Fibroblast of lung (primary cell): ENCODE results near the gene TIMP1. TPM values are rescaled to one million over a fixed set of nuclear protein-coding genes. Genes with fewer than 3 reads are reported as not detected.
A peak's percentile ranks its signal among the peaks of the same experiment; 100 is the strongest.

ENCODE experiments used
- DNase-seq, 2 donors: peaks; one replicate each; pipeline versions ENCODE4 v3.0.0 to v3.0.0-alpha.2; 2010; ENCODE audit warnings: low read depth in 2 of 2
- H2AFZ ChIP-seq: 2 replicates; pipeline ENCODE4 v1.5.1; 2012; ENCODE audit warnings: low read length, control low read depth, inconsistent platforms
- H3K27ac ChIP-seq: 2 replicates; pipeline ENCODE4 v1.5.1; 2011; ENCODE audit warnings: low read length, control low read depth; ENCODE audit not compliant: insufficient read depth
- H3K27me3 ChIP-seq: 2 replicates; pipeline ENCODE4 v1.5.1; 2011; ENCODE audit warnings: mild to moderate bottlenecking, low read length; ENCODE audit not compliant: control insufficient read depth, insufficient read depth
- H3K36me3 ChIP-seq: 2 replicates; pipeline ENCODE4 v1.5.1; 2011; ENCODE audit warnings: low read length; ENCODE audit not compliant: control insufficient read depth, insufficient read depth
- H3K4me1 ChIP-seq: 2 replicates; pipeline ENCODE4 v1.5.1; 2011; ENCODE audit warnings: low read length; ENCODE audit not compliant: control insufficient read depth, insufficient read depth; ENCODE audit errors: extremely low read depth
- H3K4me2 ChIP-seq: 2 replicates; pipeline ENCODE4 v1.5.1; 2011; ENCODE audit warnings: low read length, control low read depth; ENCODE audit not compliant: insufficient read depth; ENCODE audit errors: extremely low read depth
- H3K4me3 ChIP-seq, 4 experiments: fragments of 200-600 bp in 1 of 4; sonication (generic) in 1 of 4; replicated peaks in 1 of 4; 2 replicates each; pipeline ENCODE4 v1.5.1; 2011 to 2016; ENCODE audit warnings: low read length in 4 of 4, low read depth in 3 of 4, mild to moderate bottlenecking in 3 of 4, control low read depth in 2 of 4, inconsistent platforms in 1 of 4, mixed read lengths in 1 of 4; ENCODE audit not compliant: insufficient read depth in 1 of 4; ENCODE audit errors: control extremely low read depth in 1 of 4
- H3K79me2 ChIP-seq: 2 replicates; pipeline ENCODE4 v1.5.1; 2012; ENCODE audit warnings: mild to moderate bottlenecking, low read length, inconsistent platforms; ENCODE audit not compliant: control insufficient read depth, insufficient read depth
- H3K9ac ChIP-seq: 2 replicates; pipeline ENCODE4 v1.5.1; 2011; ENCODE audit warnings: mild to moderate bottlenecking, low read length, control low read depth; ENCODE audit not compliant: insufficient read depth
- H3K9me3 ChIP-seq: 2 replicates; pipeline ENCODE4 v1.5.1; 2012; ENCODE audit warnings: low read depth, low read length; ENCODE audit not compliant: control insufficient read depth, insufficient read depth
- H4K20me1 ChIP-seq: 2 replicates; pipeline ENCODE4 v1.5.1; 2011; ENCODE audit warnings: low read length; ENCODE audit not compliant: control insufficient read depth, insufficient read depth; ENCODE audit errors: extremely low read depth
- EZH2 ChIP-seq: IDR thresholded peaks from 2 replicates; pipeline ENCODE4 v1.5.1; 2012; ENCODE audit warnings: low read length, control low read depth, mild to moderate bottlenecking; ENCODE audit errors: missing control alignments
- polyA plus RNA-seq, 2 donors: library from polyadenylated mRNA; depleted of rRNA in 1 of 2; stranded (reverse) in 1 of 2; unstranded in 1 of 2; fragments of >200 nt; gene quantifications; 2 replicates each; pipeline ENCODE4 v1.2.1, GENCODE V29; 2011 to 2012; ENCODE audit warnings: missing spikeins in 1 of 2
- total RNA-seq: library from RNA; depleted of rRNA; stranded (reverse); fragments of >200 nt; gene quantifications from 2 replicates; pipeline ENCODE4 v1.2.1, GENCODE V29; 2014
- TF ChIP-seq, protein P1 (sequence below), 2 donors: IDR thresholded peaks in 1 of 2; conservative IDR thresholded peaks in 1 of 2; 1 replicate in 1 of 2; 2 replicates in 1 of 2; pipeline ENCODE4 v1.5.1; 2011 to 2012; ENCODE audit warnings: low read length in 2 of 2, control low read depth in 1 of 2, inconsistent platforms in 1 of 2, low read depth in 1 of 2, mild to moderate bottlenecking in 1 of 2

The TIMP1 gene
- total and polyA plus RNA-seq, 2 donors (not counting 1 experiment from before 2014, with no cell fraction given), result 845 to 1,117 TPM

DNA sequence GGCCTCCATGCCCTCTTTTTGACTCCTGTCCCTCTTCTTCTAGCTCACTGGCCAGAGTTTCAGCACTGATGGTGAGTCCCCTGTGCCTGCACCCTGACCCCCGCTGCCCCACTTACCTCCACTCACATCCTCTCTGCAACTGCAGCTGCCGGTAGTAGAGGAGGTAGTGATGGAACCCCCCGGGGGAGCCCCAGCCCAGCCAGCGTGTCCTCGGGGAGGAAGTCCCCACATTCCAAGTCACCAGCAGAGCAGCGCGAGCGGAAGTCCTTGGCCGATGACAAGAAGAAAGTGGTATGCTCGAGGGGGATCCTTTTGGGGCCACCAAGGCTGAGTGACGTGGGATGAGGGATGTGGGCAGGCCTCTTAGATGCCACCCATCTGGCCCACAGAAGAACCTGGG is 15.4 kb upstream of the TIMP1 start:
- H3K79me2 ChIP-seq, result peaks cover 11% of the 10 kb centered on the region
- no peak for DNase-seq

DNA sequence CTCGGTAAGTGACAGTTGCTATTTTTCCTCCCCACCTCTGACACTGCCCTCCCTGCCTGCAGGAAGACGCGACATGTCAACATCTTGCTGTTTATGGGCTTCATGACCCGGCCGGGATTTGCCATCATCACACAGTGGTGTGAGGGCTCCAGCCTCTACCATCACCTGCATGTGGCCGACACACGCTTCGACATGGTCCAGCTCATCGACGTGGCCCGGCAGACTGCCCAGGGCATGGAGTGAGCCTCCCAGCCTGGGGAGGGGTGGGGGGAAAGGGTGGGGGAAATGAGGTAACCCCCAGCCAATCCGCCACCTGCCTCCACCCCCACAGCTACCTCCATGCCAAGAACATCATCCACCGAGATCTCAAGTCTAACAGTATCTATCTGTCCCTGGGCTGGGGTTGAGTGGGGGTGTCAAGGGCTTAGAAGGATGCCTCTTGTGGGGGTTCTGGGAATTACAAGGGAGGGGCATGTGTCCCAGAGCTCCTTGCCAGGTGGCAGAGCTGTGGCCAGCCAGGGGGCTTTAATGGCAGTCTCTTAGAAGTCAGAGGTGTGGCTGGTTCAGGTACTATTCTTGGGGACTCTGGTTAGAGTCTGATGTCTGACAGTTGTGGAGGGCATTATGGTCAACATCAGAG is 13.5 kb upstream of the TIMP1 start:
- no peaks in the 10 kb centered on the region for H3K9me3 ChIP-seq
- no peak overlapping the region for H3K4me3 ChIP-seq
- no peak overlapping the region for H2AFZ ChIP-seq
- H3K36me3 ChIP-seq, result peaks cover 3% of the 10 kb centered on the region
- no peak overlapping the region for H3K27ac ChIP-seq
- no peak for DNase-seq
- no peaks in the 10 kb centered on the region for H3K4me1 ChIP-seq
- no peak for TF ChIP-seq EZH2
- TF ChIP-seq, protein P1, sequence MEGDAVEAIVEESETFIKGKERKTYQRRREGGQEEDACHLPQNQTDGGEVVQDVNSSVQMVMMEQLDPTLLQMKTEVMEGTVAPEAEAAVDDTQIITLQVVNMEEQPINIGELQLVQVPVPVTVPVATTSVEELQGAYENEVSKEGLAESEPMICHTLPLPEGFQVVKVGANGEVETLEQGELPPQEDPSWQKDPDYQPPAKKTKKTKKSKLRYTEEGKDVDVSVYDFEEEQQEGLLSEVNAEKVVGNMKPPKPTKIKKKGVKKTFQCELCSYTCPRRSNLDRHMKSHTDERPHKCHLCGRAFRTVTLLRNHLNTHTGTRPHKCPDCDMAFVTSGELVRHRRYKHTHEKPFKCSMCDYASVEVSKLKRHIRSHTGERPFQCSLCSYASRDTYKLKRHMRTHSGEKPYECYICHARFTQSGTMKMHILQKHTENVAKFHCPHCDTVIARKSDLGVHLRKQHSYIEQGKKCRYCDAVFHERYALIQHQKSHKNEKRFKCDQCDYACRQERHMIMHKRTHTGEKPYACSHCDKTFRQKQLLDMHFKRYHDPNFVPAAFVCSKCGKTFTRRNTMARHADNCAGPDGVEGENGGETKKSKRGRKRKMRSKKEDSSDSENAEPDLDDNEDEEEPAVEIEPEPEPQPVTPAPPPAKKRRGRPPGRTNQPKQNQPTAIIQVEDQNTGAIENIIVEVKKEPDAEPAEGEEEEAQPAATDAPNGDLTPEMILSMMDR (conservative IDR thresholded peaks at IDR 0.05 in 1 of 2, IDR thresholded peaks at IDR 0.05 in 1 of 2; ENCODE audit: low read depth in 1 of 2, low read length in 2 of 2), result peak; percentile 16 to 38
- H3K79me2 ChIP-seq, result no peaks in the 10 kb centered on the region
- H3K27me3 ChIP-seq, result no peaks in the 10 kb centered on the region
- no peak overlapping the region for H3K9ac ChIP-seq
- no peaks in the 10 kb centered on the region for H4K20me1 ChIP-seq
- H3K4me2 ChIP-seq, result no peak overlapping the region

More for the DNA sequence above, 15.4 kb upstream of the TIMP1 start:
- Histone ChIP-seq H3K9ac (no peak overlapping the region), H3K9me3 (no peaks in the 10 kb centered on the region), H3K36me3 (peaks cover 3% of the 10 kb centered on the region), H2AFZ (no peak overlapping the region), H3K4me1 (no peaks in the 10 kb centered on the region), H3K27ac (no peak overlapping the region), H3K4me2 (no peak overlapping the region), H3K4me3 (no peak overlapping the region), H3K27me3 (no peaks in the 10 kb centered on the region), H4K20me1 (no peaks in the 10 kb centered on the region)
- TF ChIP-seq, protein P1 (conservative IDR thresholded peaks at IDR 0.05 in 1 of 2, IDR thresholded peaks at IDR 0.05 in 1 of 2; ENCODE audit: low read depth in 1 of 2, low read length in 2 of 2), result no peak
- TF ChIP-seq EZH2, result no peak

DNA sequence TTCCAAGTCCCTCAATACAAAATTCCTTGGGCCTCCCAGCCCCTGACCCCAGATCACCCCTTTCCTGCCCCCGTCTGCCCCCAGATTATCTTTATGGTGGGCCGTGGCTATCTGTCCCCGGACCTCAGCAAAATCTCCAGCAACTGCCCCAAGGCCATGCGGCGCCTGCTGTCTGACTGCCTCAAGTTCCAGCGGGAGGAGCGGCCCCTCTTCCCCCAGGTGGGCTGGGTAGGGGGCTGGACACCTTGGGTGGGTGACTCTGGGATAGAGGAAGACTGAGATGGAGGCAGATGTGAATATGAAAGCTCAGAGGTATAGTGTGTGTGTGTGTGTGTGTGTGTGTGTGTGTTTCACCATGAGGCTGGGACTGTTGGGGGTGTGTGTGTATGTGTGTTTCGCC is 11.4 kb upstream of the TIMP1 start:
- peaks cover 1% of the 10 kb centered on the region for H3K36me3 ChIP-seq
- H3K4me1 ChIP-seq, result no peaks in the 10 kb centered on the region
- no peak overlapping the region for H3K9ac ChIP-seq
- no peak overlapping the region for H3K27ac ChIP-seq
- no peaks in the 10 kb centered on the region for H3K79me2 ChIP-seq
- no peaks in the 10 kb centered on the region for H3K9me3 ChIP-seq
- no peaks in the 10 kb centered on the region for H3K27me3 ChIP-seq
- no peak overlapping the region for H3K4me3 ChIP-seq
- no peak for DNase-seq
- TF ChIP-seq EZH2, result no peak
- TF ChIP-seq, protein P1 (conservative IDR thresholded peaks at IDR 0.05 in 1 of 2, IDR thresholded peaks at IDR 0.05 in 1 of 2; ENCODE audit: low read depth in 1 of 2, low read length in 2 of 2), result no peak
- H3K4me2 ChIP-seq, result no peak overlapping the region
- H4K20me1 ChIP-seq, result no peaks in the 10 kb centered on the region
- no peak overlapping the region for H2AFZ ChIP-seq
